Astrocyte of the hippocampus (primary cell): Measurements from ENCODE around the gene IGFLR1.
A peak's percentile ranks its signal among the peaks of the same experiment; 100 is the strongest.
"Not testable (repeated sequence)": the region's sequence is repeated elsewhere in the genome, so short reads cannot be mapped to it uniquely, and the experiment has no call there.

Experiments
- DNase-seq: peaks from one replicate; pipeline ENCODE4 v3.0.0; 2011; ENCODE audit warnings: low read depth, low spot score

Gene IGFLR1

GRCh38 chr19:35777086-35777841, 35.0 kb upstream of the IGFLR1 start:
- DNase-seq = no peak

DNA sequence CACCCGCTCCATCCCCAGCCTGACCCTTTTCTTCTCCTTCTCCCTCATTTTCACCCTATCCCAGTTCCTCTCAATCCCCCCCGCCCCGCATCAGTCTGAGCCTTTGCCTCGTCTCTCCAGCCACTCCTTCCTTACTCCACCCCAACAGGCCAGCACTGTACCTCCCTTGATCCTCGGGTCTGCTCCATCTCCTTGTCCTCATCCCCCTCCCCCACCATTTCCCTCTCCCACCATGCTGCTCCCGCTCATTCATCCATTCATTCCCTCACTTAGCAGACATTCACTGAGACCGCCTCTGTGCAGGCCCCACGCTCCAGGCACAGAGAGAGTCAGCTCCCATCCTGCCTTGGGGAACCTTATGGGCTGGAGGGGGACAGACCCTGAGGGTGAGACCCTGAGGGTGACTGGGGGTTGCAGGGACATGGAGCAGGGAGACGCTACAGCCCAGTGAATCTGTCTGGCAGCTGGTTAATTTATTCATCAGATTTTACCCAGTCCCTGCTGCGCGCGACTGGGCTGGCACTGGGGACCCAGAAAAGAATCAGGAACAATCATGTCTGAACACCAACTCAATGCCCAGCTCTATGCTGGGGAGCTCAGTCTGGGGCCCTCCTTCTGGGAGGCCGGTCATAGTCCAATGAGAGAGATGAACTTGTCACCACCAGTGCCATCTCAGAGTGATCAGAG, 34.0 kb upstream of the IGFLR1 start:
- DNase-seq = no peak

GRCh38 chr19:35775298-35776101, 33.2 kb upstream of the IGFLR1 start, which contains the start of gene ARHGAP33:
Gene ARHGAP33, plus strand, starts transcription at chr19:35775564. Its CDS starts 95 bp downstream, at chr19:35775659.
- peak; percentile 99 for DNase-seq

GRCh38 chr19:35775046-35775297, 32.7 kb upstream of the IGFLR1 start:
- DNase-seq = no peak

DNA sequence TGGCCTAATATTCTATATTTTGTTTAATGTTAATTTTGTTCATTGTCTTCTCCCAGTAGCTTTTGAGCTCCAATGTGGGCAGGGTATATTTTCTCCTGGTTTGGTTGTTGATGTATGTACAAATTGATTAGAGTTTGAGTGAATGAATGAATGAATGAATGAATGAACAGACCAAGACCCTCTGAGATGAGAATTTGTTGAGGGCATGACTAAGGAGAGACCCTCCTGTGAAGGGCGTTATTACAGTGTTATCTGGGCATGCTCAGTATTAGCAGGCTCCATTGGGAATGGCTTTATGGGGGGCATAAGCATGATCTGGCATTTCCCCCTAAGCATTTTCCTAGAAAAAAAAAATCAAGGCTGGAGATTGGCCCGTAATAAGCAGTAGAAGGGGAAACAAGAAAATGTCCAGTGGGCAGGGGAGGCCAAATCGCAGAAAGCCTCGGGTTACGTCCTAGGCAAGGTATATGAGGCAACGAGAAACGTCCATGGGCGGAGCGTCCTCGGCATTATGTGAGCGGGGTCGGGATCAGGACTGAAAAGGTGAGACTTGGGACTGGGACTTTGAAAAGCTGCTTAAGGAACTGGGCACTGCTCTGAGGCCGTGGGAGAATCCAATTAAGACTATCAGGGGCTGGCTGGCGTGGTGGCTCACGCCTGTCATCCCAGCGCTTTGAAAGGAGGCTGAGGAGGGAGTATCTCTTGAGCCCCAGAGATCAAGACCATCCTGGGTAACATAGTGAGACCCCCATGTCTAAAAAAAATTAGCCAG, 32.2 kb upstream of the IGFLR1 start:
- no peak for DNase-seq

DNA sequence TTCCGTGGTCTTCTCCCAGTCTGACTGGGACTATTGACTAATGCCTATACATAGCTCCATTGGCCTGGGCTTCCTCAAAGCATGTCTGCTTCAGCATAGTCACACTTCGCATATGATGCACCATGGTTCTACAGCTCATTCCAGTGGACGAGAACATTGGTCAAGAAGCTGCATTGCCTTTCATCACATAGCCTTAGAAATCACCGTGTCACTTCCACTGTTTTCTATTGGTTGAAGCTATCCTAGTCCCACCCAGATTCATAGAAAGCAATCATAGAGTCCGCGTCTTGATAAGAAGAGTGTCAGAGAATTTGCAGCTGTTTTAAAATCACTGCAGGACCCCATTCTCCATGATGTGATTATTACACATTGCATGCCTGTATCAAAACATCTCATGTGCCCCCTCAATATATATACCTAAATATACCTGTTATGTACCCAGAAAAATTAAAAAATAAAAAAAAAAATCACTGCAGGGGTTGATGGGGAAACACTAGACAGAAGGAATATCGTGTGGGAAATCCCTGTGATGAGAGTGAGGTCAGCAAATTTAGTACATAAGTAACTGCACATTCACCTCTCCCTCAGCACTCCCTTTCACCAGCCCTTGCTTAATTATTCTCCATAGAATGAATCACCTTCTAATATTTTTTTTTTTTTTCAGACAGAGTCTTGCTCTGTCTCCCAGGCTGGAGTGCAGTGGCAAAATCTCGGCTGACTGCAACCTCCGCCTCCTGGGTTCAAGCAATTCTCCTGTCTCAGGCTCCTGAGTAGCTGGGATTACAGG, 31.0 kb upstream of the IGFLR1 start:
- DNase-seq = no peak

- not testable (repeated sequence) for DNase-seq
These were observed 30.1 kb upstream of the IGFLR1 start for GRCh38 chr19:35772362-35772761.

DNA sequence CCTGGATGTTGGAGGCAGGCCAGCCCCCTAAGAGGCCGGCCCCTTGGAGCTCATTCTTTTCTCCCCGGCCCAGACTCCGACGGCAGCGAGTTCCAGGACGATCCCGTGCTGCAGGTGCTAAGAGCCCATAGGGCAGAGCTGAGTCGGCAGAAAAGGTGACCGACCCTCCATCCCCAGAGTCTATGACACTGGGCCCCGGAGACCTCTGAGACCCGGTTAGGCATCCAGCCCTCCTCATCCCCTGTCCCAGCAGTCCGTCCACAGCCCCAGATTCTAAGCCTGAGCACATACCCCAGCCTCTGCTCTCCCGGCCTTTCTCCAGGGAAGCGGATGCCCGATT, 25.8 kb upstream of the IGFLR1 start:
- no peak for DNase-seq

DNA sequence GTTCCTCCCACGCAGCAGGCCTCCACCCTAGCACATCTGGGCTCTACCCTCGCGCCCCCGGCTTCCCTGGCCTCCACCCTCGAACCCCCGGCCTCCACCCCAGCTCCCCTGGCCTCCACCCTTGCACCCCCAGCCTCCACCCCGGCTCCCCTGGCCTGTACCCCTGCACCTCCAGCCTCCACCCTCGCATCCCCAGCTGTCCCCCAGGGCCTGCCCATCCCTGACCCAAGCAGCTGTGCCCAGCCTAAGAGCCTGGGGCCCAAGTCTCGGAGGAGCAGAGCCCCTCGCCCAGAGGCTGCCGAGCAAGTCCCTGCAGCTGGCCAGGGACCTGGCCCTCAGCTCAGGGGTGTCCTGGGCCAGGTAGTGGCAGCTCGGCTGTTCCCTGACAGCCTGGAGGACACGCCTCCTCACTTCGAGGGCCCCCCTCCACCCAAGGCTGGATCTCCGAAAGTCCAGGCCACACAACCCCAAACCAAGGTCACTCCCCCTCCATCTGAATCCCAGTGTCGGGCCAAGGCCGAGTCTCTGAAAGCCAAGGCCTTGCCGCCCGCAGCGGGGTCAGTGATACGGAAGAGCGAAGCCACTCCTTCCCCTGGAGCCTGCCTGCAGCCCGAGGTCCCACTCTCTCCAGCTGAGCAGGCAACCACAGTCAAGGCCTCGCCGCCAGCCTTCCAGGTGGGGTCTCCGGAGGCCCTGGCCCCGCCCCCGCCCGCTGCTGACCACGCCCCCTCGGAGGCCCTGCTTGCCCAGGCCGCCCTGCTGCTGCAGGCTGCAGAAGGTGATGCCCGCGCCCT, 25.2 kb upstream of the IGFLR1 start:
- DNase-seq = peak; percentile 27

DNA sequence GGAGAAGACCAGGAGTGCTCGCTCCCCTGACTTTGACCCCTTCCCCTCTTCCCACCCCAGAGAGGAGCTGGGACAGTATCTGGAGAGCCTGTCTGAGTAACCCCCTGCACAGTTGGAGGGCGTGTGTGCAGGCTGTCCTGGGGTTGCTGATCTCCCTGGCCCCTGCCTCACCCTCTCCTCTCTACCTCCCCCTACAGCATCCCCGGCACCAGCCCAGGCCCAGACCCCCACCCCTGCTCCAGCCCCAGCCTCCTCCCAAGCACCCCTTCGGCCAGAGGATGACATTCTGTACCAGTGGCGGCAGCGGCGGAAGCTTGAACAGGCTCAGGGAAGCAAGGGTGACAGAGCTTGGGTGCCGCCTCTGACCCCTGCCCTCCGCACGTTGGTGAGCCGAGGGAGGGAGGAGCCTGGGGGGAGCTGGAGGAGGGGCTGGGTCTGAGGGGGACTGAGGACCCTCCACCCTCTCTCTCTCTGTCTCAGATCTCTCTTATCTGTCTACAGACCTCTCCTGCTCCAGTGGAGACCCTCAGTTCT, 24.4 kb upstream of the IGFLR1 start:
- no peak for DNase-seq

DNA sequence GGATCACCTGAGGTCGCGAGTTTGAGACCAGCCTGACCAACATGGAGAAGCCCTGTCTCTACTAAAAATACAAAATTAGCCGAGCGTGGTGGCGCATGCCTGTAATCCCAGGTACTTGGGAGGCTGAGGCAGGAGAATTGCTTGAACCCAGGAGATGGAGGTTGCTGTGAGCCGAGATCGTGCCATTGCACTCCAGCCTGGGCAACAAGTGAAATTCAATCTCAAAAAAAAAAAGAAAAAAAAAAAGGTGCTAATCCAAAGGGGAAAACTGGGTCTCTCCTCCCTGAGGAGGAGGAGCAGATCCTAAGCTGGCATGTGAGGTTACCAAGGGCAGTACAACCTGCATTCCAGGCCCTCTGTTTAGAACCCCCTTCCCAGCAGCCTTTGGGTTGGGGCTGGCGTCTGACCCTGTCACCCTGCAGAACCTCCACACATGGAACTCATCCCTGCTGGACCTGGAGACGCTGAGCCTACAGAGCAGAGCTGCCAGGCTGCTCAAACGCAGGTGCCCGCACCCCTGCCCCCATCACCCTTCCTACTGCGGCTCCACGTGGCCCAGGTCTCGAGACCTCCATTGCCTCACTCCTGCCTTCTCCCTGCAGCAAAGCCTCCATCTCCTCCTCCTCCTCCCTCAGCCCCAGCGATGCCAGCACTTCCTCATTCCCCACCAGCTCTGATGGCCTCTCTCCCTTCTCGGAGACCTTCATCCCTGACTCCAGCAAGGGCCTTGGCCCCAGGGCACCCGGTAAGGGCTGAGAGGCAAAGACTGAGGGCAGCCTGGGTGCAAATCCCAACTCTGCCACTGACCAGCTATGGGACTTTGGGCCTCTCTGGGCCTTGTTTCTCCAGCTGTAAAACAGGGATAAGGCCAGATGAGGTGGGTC, 22.4 kb upstream of the IGFLR1 start:
- no peak for DNase-seq

DNA sequence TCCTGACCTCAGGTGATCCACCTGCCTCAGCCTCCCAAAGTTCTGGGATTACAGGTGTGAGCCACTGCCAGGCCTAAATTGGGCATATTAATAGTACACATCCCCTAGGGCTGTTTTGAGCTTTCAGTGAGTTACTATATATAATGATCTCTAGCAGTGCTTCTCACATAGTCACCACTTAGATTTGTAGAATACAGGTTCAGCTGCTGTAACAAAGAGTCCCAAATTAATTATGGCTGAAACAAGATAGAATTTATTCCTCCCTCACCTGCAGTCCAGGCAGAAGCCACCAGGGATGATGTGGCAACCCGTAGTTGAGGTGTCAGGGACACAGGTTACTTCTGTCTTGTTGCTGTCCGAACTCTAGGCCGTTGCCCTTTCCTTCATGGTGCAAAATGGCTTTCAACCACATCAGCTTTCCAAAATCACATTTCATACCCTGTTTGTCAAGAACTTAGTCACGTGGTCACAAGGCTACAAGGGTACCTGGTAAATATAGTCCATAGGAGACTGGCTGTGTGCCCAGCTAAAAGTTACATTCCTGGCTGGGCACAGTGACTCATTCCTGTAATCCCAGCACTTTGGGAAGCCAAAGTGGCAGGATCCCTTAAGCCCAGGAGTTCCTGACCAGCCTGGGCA, 18.6 kb upstream of the IGFLR1 start:
- no peak for DNase-seq

GRCh38 chr19:35759697-35760096, 17.4 kb upstream of the IGFLR1 start:
- DNase-seq = no peak

- peak; percentile 100 for DNase-seq
These were observed 15.7 kb upstream of the IGFLR1 start, which contains the start of gene PROSER3 for GRCh38 chr19:35757749-35758608. Gene PROSER3, plus strand, starts transcription at chr19:35758176. Its CDS starts 40 bp downstream, at chr19:35758216.

- DNase-seq = peak; percentile 92
These were observed 15.0 kb upstream of the IGFLR1 start for GRCh38 chr19:35757231-35757748.

DNA sequence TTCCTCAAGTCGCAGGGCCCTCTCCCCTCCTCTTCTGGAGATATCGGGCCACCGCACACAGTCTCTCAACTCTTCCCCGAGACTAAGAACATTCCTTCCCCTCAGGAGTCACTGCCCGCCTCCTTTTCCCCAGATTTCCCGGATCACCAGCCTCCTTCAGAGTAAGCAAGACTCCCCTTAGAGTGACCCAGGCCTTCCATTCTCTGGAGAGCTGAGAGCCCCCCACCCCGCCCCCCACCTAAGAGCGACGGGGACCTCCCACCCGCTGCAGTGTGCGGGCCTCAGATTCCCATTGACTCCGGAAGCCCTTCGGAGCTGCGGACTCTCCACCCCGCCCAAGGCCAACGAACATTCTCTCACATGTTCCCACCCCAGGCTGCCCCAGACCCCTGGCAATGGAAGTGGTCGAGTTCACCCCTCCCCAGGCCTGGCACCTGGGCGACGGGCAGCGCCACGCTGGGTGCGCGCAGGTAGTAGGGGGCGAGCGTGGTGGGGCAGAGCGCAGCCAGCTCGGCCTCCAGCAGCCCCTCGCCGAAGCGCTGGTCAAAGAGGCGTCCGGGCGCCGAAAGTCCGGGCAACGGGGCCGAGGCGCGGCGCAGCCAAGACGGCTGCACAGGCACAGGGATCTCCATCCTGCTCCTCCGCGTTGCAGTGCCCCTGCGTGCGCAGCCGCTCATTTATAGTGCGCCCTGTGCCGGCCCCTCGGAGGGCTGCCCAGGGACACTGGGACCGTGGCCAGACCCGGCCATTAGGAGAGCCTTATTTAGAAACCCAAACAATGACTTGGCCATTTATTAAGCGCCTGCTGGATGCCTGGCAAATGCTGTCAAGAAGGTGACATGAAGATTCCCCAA, 14.4 kb upstream of the IGFLR1 start, which contains the start of gene HSPB6:
Gene HSPB6, minus strand, starts transcription at position 653 of the 854 bp plus-strand sequence. Its CDS starts 21 bp downstream, at position 632.
- DNase-seq = peak; percentile 81
